ENCODE data around the gene BRSK2. TPM values are rescaled to one million over a fixed set of nuclear protein-coding genes. Genes with fewer than 3 reads are reported as not detected.

BRSK2 gene
- polyA plus RNA-seq, 1 of the 3 experiments (the other 2 are of a cell fraction) = 0.64 TPM

- Histone ChIP-seq H3K4me1 (ENCODE audit: control insufficient read depth in 1 of 2, insufficient read depth in 2 of 2, low read depth in 1 of 2, low read length in 1 of 2) (peaks cover 0 to 30% of the 10 kb centered on the region in 2 experiments; a peak in 1 of 4 replicates), H3K9me2 (no peaks in the 10 kb centered on the region), H3F3A (replicated peaks; ENCODE audit: insufficient read depth) (no peaks in the 10 kb centered on the region), H3K27ac (ENCODE audit: low read depth in 2 of 2, low read length in 1 of 2) (peak overlapping the region in 1 of 2 experiments; percentile 69; a peak in 1 of 4 replicates), H3K79me2 (ENCODE audit: insufficient read depth) (no peaks in the 10 kb centered on the region), H3K4me3 (ENCODE audit: low read depth in 2 of 2, low read length in 1 of 2) (no peak overlapping the region), H3K36me3 (replicated peaks in 1 of 2; ENCODE audit: control insufficient read depth in 1 of 2, insufficient read depth in 2 of 2, low read length in 1 of 2) (no peaks in the 10 kb centered on the region), H3K9ac (no peak overlapping the region), H3K27me3 (ENCODE audit: insufficient read depth) (no peaks in the 10 kb centered on the region), H4K20me1 (ENCODE audit: insufficient read depth) (no peaks in the 10 kb centered on the region), H3K9me3 (no peaks in the 10 kb centered on the region), H3K4me2 (no peak overlapping the region), H2AFZ (ENCODE audit: low read depth) (no peak overlapping the region)
- CTCF ChIA-PET = interaction anchor here (0.7 to 1.0 kb wide), 2 partner anchors 13 to 44 kb away, joined by 3 to 5 read pairs; no protein-coding TSS in a partner anchor
- 66% methylated on average over 5 of the region's 11 CpGs for WGBS (ENCODE audit: low lambda C conversion rate)
- no peak for DNase-seq
- POLR2A ChIA-PET = interaction anchor here (1.1 kb wide), 1 partner anchor 64 kb away, joined by 3 read pairs; no protein-coding TSS in a partner anchor
- no peak for TF ChIP-seq CTCF (IDR thresholded peaks at IDR 0.05)
- TF ChIP-seq NRF1 (IDR thresholded peaks at IDR 0.05; ENCODE audit: low read depth, low read length) = no peak
- no peak for TF ChIP-seq FOXM1 (IDR thresholded peaks at IDR 0.05; ENCODE audit: low read depth)
- no peak for TF ChIP-seq REST (IDR thresholded peaks at IDR 0.05; ENCODE audit: low read depth, low read length)
- no peak for TF ChIP-seq RXRA (IDR thresholded peaks at IDR 0.05; ENCODE audit: borderline replicate concordance, low read depth)
- TF ChIP-seq ELF1 (IDR thresholded peaks at IDR 0.05) = no peak
- no peak for TF ChIP-seq GATA2 (CRISPR knock-in tag; IDR thresholded peaks at IDR 0.05)
- no peak for TF ChIP-seq TEAD4 (IDR thresholded peaks at IDR 0.05; ENCODE audit: borderline replicate concordance, insufficient read depth)
- TF ChIP-seq SMC3 (IDR thresholded peaks at IDR 0.05; ENCODE audit: low read depth, low read length) = no peak
- no peak for TF ChIP-seq MAX (IDR thresholded peaks at IDR 0.05; ENCODE audit: low read depth)
- TF ChIP-seq FOXJ3 (CRISPR knock-in tag; IDR thresholded peaks at IDR 0.05) = no peak
- no peak for TF ChIP-seq RFX5 (IDR thresholded peaks at IDR 0.05; ENCODE audit: low read length)
- TF ChIP-seq YY1 (IDR thresholded peaks at IDR 0.05; ENCODE audit: low read depth) = no peak
- no peak for TF ChIP-seq RCOR1 (IDR thresholded peaks at IDR 0.05; ENCODE audit: low read length)
- TF ChIP-seq PBX3 (IDR thresholded peaks at IDR 0.05) = no peak
- TF ChIP-seq USF2 (IDR thresholded peaks at IDR 0.05; ENCODE audit: borderline replicate concordance, low read depth, low read length) = no peak
- no peak for TF ChIP-seq TAF1 (IDR thresholded peaks at IDR 0.05; ENCODE audit: borderline replicate concordance, low read depth, low read length)
Observed at GRCh38 chr11:1439341-1439740, 49.6 kb downstream of the BRSK2 start.
